Measurements from ENCODE around the gene KCTD17. TPM values are rescaled to one million over a fixed set of nuclear protein-coding genes. Genes with fewer than 3 reads are reported as not detected.

KCTD17 gene
- total RNA-seq, 1 donor from 2014 or later = 17.5 TPM

- peak; percentile 85 for ATAC-seq
- intact Hi-C loops (cut with DNase I) = no loop called here
- peak; percentile 86 for DNase-seq (ENCODE audit: low spot score)
Observed at GRCh38 chr22:37019309-37020191, 32.0 kb upstream of the KCTD17 start, which contains the start of the genes MPST and TST. TSS of gene MPST (plus strand) at chr22:37019742. CDS start at chr22:37019837, 95 bp downstream. TSS of gene TST (minus strand) at chr22:37019447. CDS start at chr22:37018732, 715 bp downstream.

- ATAC-seq (peak; percentile 64), DNase-seq (ENCODE audit: low spot score) (no peak)
- intact Hi-C loops (cut with DNase I) = no loop called here
Observed at GRCh38 chr22:37020192-37020479, 31.4 kb upstream of the KCTD17 start.

- DNase-seq (ENCODE audit: low spot score) = no peak
- intact Hi-C loops (cut with DNase I) = no loop called here
- ATAC-seq = no peak
Observed at GRCh38 chr22:37021041-37021440, 30.5 kb upstream of the KCTD17 start.

GRCh38 chr22:37021710-37022482, 29.6 kb upstream of the KCTD17 start:
- DNase-seq (ENCODE audit: low spot score) (peak; percentile 72), ATAC-seq (no peak)
- intact Hi-C loops (cut with DNase I) = no loop called here

- DNase-seq (ENCODE audit: low spot score) (no peak), ATAC-seq (no peak)
- intact Hi-C loops (cut with DNase I) = no loop called here
Observed at GRCh38 chr22:37022483-37023337, 28.8 kb upstream of the KCTD17 start.

- ATAC-seq (no peak), DNase-seq (ENCODE audit: low spot score) (no peak)
- intact Hi-C loops (cut with DNase I) = no loop called here
Observed at GRCh38 chr22:37023743-37024338, 27.7 kb upstream of the KCTD17 start.

- no peak for ATAC-seq
- intact Hi-C loops (cut with DNase I) = no loop called here
- DNase-seq (ENCODE audit: low spot score) = no peak
Observed at GRCh38 chr22:37024339-37025157, 27.0 kb upstream of the KCTD17 start.

- ATAC-seq (no peak), DNase-seq (ENCODE audit: low spot score) (no peak)
- intact Hi-C loops (cut with DNase I) = no loop called here
Observed at GRCh38 chr22:37025500-37026070, 26.0 kb upstream of the KCTD17 start.

GRCh38 chr22:37026325-37026724, 25.2 kb upstream of the KCTD17 start:
- no peak for ATAC-seq
- intact Hi-C loops (cut with DNase I) = no loop called here

GRCh38 chr22:37027556-37027955, 24.0 kb upstream of the KCTD17 start:
- no peak for DNase-seq (ENCODE audit: low spot score)
- intact Hi-C loops (cut with DNase I) = no loop called here
- ATAC-seq = no peak

More at GRCh38 chr22:37026325-37026724, 25.2 kb upstream of the KCTD17 start:
- no peak for DNase-seq (ENCODE audit: low spot score)

GRCh38 chr22:37028692-37029674, 22.6 kb upstream of the KCTD17 start:
- DNase-seq (ENCODE audit: low spot score) (no peak), ATAC-seq (no peak)
- intact Hi-C loops (cut with DNase I) = no loop called here

GRCh38 chr22:37030560-37031281, 20.8 kb upstream of the KCTD17 start:
- ATAC-seq = peak; percentile 7
- no peak for DNase-seq (ENCODE audit: low spot score)
- intact Hi-C loops (cut with DNase I) = no loop called here

GRCh38 chr22:37032134-37032534, 19.4 kb upstream of the KCTD17 start:
- no peak for DNase-seq (ENCODE audit: low spot score)
- no peak for ATAC-seq
- intact Hi-C loops (cut with DNase I) = no loop called here

- intact Hi-C loops (cut with DNase I) = no loop called here
- no peak for DNase-seq (ENCODE audit: low spot score)
- ATAC-seq = peak; percentile 72
Observed at GRCh38 chr22:37032535-37033460, 18.7 kb upstream of the KCTD17 start.

Data from sciatic nerve (tissue), 2 donors.